ENCODE results near the gene CDK11A.

CDK11A gene

GRCh38 chr1:1658583-1659549 lies 65.3 kb downstream of the CDK11A start, which contains the start of gene CDK11B:
Gene CDK11B, minus strand, starts transcription at chr1:1659004. Its CDS starts 1,519 bp downstream, at chr1:1657485.
- peak; percentile 94 for DNase-seq
